H9 (cell line): ENCODE measurements around the gene CASTOR1. TPM values are rescaled to one million over a fixed set of nuclear protein-coding genes. Genes with fewer than 3 reads are reported as not detected.

Experiments
- DNase-seq: peaks from one replicate; pipeline ENCODE4 v3.0.0-alpha.2; 2017
- H2AFZ ChIP-seq: one replicate; pipeline ENCODE4 v1.6.1; 2013; ENCODE audit warnings: mild to moderate bottlenecking, low read length, control low read depth, moderate library complexity
- H2AK5ac ChIP-seq: 2 replicates; pipeline ENCODE4 v1.6.1; 2013; ENCODE audit warnings: low read length, control low read depth, mixed read lengths; ENCODE audit not compliant: insufficient read length
- H2BK120ac ChIP-seq: one replicate; pipeline ENCODE4 v1.6.1; 2013; ENCODE audit warnings: low read depth, mild to moderate bottlenecking, low read length, control low read depth, inconsistent platforms; ENCODE audit not compliant: poor library complexity, severe bottlenecking
- H2BK12ac ChIP-seq: 2 replicates; pipeline ENCODE4 v1.6.1; 2013; ENCODE audit warnings: low read length, control low read depth, mixed read lengths, low read depth; ENCODE audit not compliant: insufficient read length
- H2BK15ac ChIP-seq: 2 replicates; pipeline ENCODE4 v1.6.1; 2013; ENCODE audit warnings: low read depth, low read length, control low read depth
- H2BK20ac ChIP-seq: one replicate; pipeline ENCODE4 v1.6.1; 2013; ENCODE audit warnings: low read depth, mild to moderate bottlenecking, low read length, control low read depth, inconsistent platforms; ENCODE audit not compliant: poor library complexity, severe bottlenecking
- H2BK5ac ChIP-seq: 2 replicates; pipeline ENCODE4 v1.6.1; 2013; ENCODE audit warnings: low read length, control low read depth, mixed read lengths; ENCODE audit not compliant: insufficient read length
- H3K14ac ChIP-seq: 2 replicates; pipeline ENCODE4 v1.6.1; 2013; ENCODE audit warnings: low read length, control low read depth; ENCODE audit not compliant: insufficient read depth
- H3K18ac ChIP-seq: 2 replicates; pipeline ENCODE4 v1.6.1; 2013; ENCODE audit warnings: low read depth, mild to moderate bottlenecking, mixed read lengths, low read length, control low read depth; ENCODE audit not compliant: insufficient read length
- H3K23ac ChIP-seq: 2 replicates; pipeline ENCODE4 v1.6.1; 2013; ENCODE audit warnings: low read length, control low read depth, mixed read lengths, low read depth; ENCODE audit not compliant: insufficient read length
- H3K23me2 ChIP-seq: 2 replicates; pipeline ENCODE4 v1.6.1; 2013; ENCODE audit warnings: low read depth, mild to moderate bottlenecking, mixed read lengths, low read length, control low read depth; ENCODE audit not compliant: insufficient read length, poor library complexity, severe bottlenecking
- H3K27ac ChIP-seq: 2 replicates; pipeline ENCODE4 v1.5.1; 2013; ENCODE audit warnings: low read length, control low read depth, mixed read lengths, low read depth; ENCODE audit not compliant: insufficient read length
- H3K27me3 ChIP-seq: 2 replicates; pipeline ENCODE4 v1.6.1; 2013; ENCODE audit warnings: low read length, control low read depth, inconsistent platforms; ENCODE audit not compliant: insufficient read depth
- H3K4ac ChIP-seq: 2 replicates; pipeline ENCODE4 v1.6.1; 2013; ENCODE audit warnings: low read depth, mild to moderate bottlenecking, control low read depth, inconsistent platforms, low read length, moderate library complexity
- H3K4me1 ChIP-seq: 2 replicates; pipeline ENCODE4 v1.6.1; 2013; ENCODE audit warnings: low read length, control low read depth, inconsistent platforms; ENCODE audit not compliant: insufficient read depth
- H3K4me2 ChIP-seq: 2 replicates; pipeline ENCODE4 v1.6.1; 2013; ENCODE audit warnings: low read length, control low read depth, mixed read lengths; ENCODE audit not compliant: insufficient read length, insufficient read depth
- H3K56ac ChIP-seq: 2 replicates; pipeline ENCODE4 v1.6.1; 2013; ENCODE audit warnings: low read depth, mild to moderate bottlenecking, mixed read lengths, low read length, control low read depth; ENCODE audit not compliant: insufficient read length
- H3K79me1 ChIP-seq: 2 replicates; pipeline ENCODE4 v1.6.1; 2013; ENCODE audit warnings: low read depth, mild to moderate bottlenecking, moderate library complexity, low read length, control low read depth, inconsistent platforms; ENCODE audit not compliant: insufficient read depth, poor library complexity, severe bottlenecking
- H3K79me2 ChIP-seq: 2 replicates; pipeline ENCODE4 v1.6.1; 2013; ENCODE audit warnings: low read length, control low read depth, inconsistent platforms; ENCODE audit not compliant: insufficient read depth
- H3K9ac ChIP-seq: 2 replicates; pipeline ENCODE4 v1.6.1; 2013; ENCODE audit warnings: low read length, control low read depth, mixed read lengths; ENCODE audit not compliant: insufficient read length; ENCODE audit errors: extremely low read depth
- H3K9me3 ChIP-seq: one replicate; pipeline ENCODE4 v1.6.1; 2013; ENCODE audit warnings: low read depth, low read length, inconsistent platforms; ENCODE audit not compliant: control insufficient read depth
- H3T11ph ChIP-seq: one replicate; pipeline ENCODE4 v1.6.1; 2013; ENCODE audit warnings: mild to moderate bottlenecking, low read length, control low read depth, inconsistent platforms
- H4K20me1 ChIP-seq: one replicate; pipeline ENCODE4 v1.6.1; 2013; ENCODE audit not compliant: control insufficient read depth, insufficient read length, insufficient read depth
- H4K5ac ChIP-seq: 2 replicates; pipeline ENCODE4 v1.6.1; 2013; ENCODE audit warnings: low read depth, mild to moderate bottlenecking, mixed read lengths, low read length, control low read depth; ENCODE audit not compliant: insufficient read length
- H4K8ac ChIP-seq: replicated peaks from 2 replicates; pipeline ENCODE4 v1.6.1; 2013; ENCODE audit warnings: low read length, control low read depth, mixed read lengths, low read depth; ENCODE audit not compliant: insufficient read length
- H4K91ac ChIP-seq: 2 replicates; pipeline ENCODE4 v1.6.1; 2013; ENCODE audit warnings: low read depth, mild to moderate bottlenecking, moderate library complexity, mixed read lengths, low read length, control low read depth; ENCODE audit not compliant: insufficient read length
- H3K27ac Mint-ChIP-seq, 3 experiments: 2 replicates in 2 of 3; 3 replicates in 1 of 3; pipeline ENCODE4 v1.8.0; 2020 to 2021; ENCODE audit warnings: mixed read lengths in 3 of 3, mild to moderate bottlenecking in 1 of 3, moderate library complexity in 1 of 3
- H3K27me3 Mint-ChIP-seq: 2 replicates; pipeline ENCODE4 v1.8.0; 2021; ENCODE audit warnings: low read depth, mild to moderate bottlenecking, moderate library complexity, mixed read lengths
- H3K36me3 Mint-ChIP-seq, 3 experiments: 2 replicates in 2 of 3; 3 replicates in 1 of 3; pipeline ENCODE4 v1.8.0; 2020 to 2021; ENCODE audit warnings: low read depth in 3 of 3, mixed read lengths in 3 of 3; ENCODE audit not compliant: insufficient read depth in 1 of 3
- H3K4me1 Mint-ChIP-seq, 2 experiments: 2 replicates each; pipeline ENCODE4 v1.8.0; 2020; ENCODE audit warnings: mixed read lengths in 2 of 2
- H3K4me3 Mint-ChIP-seq, 2 experiments: 2 replicates in 1 of 2; 3 replicates in 1 of 2; pipeline ENCODE4 v1.8.0; 2020 to 2021; ENCODE audit warnings: mild to moderate bottlenecking in 2 of 2, mixed read lengths in 2 of 2, moderate library complexity in 1 of 2
- H3K9me3 Mint-ChIP-seq, 2 experiments: 2 replicates in 1 of 2; 3 replicates in 1 of 2; pipeline ENCODE4 v1.8.0; 2020; ENCODE audit warnings: mild to moderate bottlenecking in 2 of 2, mixed read lengths in 2 of 2, moderate library complexity in 1 of 2
- WGBS: extraction: QIAGEN DNeasy Blood & Tissue Kit; methylation state at CpG from one replicate; pipeline ENCODE4 v1.1.7; 2013; ENCODE audit warnings: missing lambda C conversion rate, low lambda C conversion rate, mixed read lengths; ENCODE audit not compliant: insufficient read length; ENCODE audit errors: extremely low coverage; 5-methylcytosine and 5-hydroxymethylcytosine counted together
- total RNA-seq: library from RNA; stranded (reverse); gene quantifications from 2 replicates; pipeline ENCODE4 v1.2.1, GENCODE V29; 2021
- TF ChIP-seq, protein P1 (sequence below): fragments of 200-600 bp; sonication (generic); conservative IDR thresholded peaks from 3 replicates; pipeline ENCODE4 v1.8.0; 2021; ENCODE audit warnings: antibody characterized with exemption, mild to moderate bottlenecking

Gene CASTOR1
- total RNA-seq, 1 experiment from 2014 or later, result 8.8 TPM

DNA sequence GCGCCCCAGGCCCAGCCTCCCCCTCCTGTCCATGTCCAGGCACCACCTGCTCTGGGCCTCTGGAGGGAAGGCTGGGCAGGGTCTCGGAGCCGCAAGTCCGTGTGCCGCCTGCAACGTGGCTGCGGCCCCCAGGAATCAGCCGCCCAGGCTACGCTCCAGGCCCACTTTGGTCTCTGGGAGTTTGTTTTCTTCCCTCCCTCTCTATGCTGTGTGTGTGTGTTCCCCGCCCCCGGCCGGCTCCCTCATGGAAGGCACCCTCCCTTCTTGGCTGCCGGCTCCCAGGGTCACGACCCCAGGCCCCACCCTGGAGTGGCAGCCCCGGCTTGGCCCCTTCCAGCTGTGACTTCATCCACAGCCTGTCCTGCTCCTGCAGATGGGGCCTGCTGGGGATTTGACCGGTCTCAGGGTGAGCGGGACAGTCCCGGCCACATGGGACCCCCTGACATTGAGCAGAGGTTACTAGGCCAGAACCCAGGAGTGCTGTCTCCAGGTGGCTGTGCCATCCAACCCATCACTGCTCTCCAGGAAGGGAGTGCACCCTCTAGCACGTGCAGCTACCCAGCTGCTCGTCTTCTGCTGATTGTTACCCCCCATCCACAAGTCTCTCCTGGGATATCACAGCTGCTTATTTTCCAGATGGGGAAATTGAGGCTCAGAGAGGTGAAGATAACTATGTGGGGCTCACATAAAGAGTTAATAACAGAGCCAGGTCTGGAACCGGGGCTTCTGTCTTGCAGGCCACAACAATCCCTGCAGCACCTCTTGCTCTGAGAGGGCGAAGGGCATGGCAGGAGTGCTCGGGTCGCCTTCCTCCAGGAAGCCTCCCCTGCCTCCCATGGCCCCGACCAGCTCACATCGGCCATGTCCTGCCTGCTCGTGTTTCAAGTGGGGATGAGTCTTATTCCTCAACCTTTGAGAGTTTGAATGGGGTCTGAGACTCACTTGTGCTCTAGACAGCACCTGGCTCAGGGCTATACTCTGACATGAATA lies 40.0 kb downstream of the CASTOR1 start:
- WGBS, result no CpG with 5 or more reads among the region's 27 CpGs
- peaks cover 32 to 38% of the 10 kb centered on the region in 2 experiments for H3K4me1 Mint-ChIP-seq
- Histone ChIP-seq H3K18ac (no peak overlapping the region), H2AK5ac (no peak overlapping the region), H3K9ac (no peak overlapping the region), H2AFZ (no peak overlapping the region), H2BK15ac (no peak overlapping the region), H4K8ac (no peak overlapping the region), H3K79me2 (no peaks in the 10 kb centered on the region), H2BK120ac (no peak overlapping the region), H3K4me1 (peaks cover 3% of the 10 kb centered on the region; the same call in 1 of the 2 replicates), H3K14ac (no peak overlapping the region; the same call in 1 of the 2 replicates), H3K4ac (no peak overlapping the region), H4K5ac (no peak overlapping the region), H3K23me2 (peaks cover 9% of the 10 kb centered on the region), H3K79me1 (no peaks in the 10 kb centered on the region), H3K9me3 (no peaks in the 10 kb centered on the region), H4K91ac (no peak overlapping the region), H4K20me1 (no peaks in the 10 kb centered on the region), H3T11ph (no peak overlapping the region), H3K4me2 (no peak overlapping the region), H3K56ac (no peak overlapping the region), H2BK20ac (no peak overlapping the region), H3K27me3 (no peaks in the 10 kb centered on the region), H3K23ac (no peak overlapping the region), H2BK12ac (no peak overlapping the region), H2BK5ac (no peak overlapping the region), H3K27ac (no peak overlapping the region)
- TF ChIP-seq, protein P1, sequence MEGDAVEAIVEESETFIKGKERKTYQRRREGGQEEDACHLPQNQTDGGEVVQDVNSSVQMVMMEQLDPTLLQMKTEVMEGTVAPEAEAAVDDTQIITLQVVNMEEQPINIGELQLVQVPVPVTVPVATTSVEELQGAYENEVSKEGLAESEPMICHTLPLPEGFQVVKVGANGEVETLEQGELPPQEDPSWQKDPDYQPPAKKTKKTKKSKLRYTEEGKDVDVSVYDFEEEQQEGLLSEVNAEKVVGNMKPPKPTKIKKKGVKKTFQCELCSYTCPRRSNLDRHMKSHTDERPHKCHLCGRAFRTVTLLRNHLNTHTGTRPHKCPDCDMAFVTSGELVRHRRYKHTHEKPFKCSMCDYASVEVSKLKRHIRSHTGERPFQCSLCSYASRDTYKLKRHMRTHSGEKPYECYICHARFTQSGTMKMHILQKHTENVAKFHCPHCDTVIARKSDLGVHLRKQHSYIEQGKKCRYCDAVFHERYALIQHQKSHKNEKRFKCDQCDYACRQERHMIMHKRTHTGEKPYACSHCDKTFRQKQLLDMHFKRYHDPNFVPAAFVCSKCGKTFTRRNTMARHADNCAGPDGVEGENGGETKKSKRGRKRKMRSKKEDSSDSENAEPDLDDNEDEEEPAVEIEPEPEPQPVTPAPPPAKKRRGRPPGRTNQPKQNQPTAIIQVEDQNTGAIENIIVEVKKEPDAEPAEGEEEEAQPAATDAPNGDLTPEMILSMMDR, result no peak
- DNase-seq, result no peak
- H3K36me3 Mint-ChIP-seq, result no peaks in the 10 kb centered on the region; a peak in 2 of 7 replicates
- H3K9me3 Mint-ChIP-seq, result no peaks in the 10 kb centered on the region
- no peak overlapping the region for H3K4me3 Mint-ChIP-seq
- peaks cover 9% of the 10 kb centered on the region for H3K27me3 Mint-ChIP-seq
- H3K27ac Mint-ChIP-seq, result peak overlapping the region in 1 of 3 experiments; percentile 48; a peak in 1 of 7 replicates
